ENCODE measurements around the gene PUM2. TPM values are rescaled to one million over a fixed set of nuclear protein-coding genes. Genes with fewer than 3 reads are reported as not detected.
A peak's percentile ranks its signal among the peaks of the same experiment; 100 is the strongest.

The PUM2 gene
- polyA plus RNA-seq, 1 experiment, result 39.7 TPM

DNA sequence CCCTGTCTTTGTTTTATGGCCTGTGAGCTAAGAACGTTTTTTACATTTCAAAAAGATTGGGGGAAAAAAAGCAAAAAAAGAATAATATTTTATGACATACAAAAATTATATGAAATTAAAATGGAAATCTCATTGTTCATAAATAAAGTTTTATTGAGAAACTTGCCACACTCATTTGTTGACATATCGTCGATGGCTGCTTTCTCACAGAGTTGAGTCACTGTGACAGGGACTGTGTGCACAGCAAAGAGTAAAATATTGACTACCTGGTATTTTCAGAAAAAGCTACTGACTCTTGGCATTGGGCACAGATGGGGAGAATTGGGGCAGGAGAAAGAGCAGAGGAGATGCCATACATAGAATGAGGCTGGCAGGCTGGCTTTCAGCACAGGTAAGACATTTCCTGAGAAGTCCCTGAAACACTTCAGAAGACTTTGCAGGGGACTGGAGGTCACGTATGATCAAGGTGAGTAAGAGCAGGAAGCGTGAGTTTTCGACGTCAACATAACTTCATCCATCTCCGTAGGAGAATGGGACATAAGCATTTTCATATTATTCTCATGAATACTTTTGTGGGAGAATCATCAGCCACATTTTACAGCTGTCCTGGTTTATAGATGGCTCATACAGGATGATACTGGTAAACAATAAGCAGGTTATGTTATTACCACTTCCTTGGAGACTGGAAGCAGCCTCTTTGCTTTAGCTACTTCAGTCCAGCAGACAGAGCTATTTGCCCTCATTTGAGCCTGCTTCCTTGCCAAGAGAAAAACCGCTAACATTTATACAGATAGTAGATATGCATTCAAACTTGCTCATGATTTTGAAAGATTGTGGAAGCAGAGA, 32.5 kb upstream of the PUM2 start:
- TF ChIP-seq CTCF (IDR thresholded peaks at IDR 0.05; ENCODE audit: insufficient read depth, low read depth, low read length), result no peak
- Histone ChIP-seq H3K36me3 (ENCODE audit: control insufficient read depth, insufficient read depth, low read length) (no peaks in the 10 kb centered on the region), H3K27me3 (ENCODE audit: control insufficient read depth, insufficient read depth, low read length) (peaks cover 1% of the 10 kb centered on the region; the same call in 1 of the 2 replicates), H3K4me3 (ENCODE audit: low read depth, low read length) (no peak overlapping the region)
- peak; percentile 28 for DNase-seq (ENCODE audit: low read depth)
- ChIA-PET POLR2A (interaction anchor here (0.7 kb wide), 1 partner anchor 16 kb away, joined by 6 read pairs; no protein-coding TSS in a partner anchor), CTCF (interaction anchor here (0.6 to 7.1 kb wide), 6 partner anchors 13 to 259 kb away, joined by 3 to 77 read pairs (median 4); no protein-coding TSS in a partner anchor)

GRCh38 chr2:20381457-20381856, 30.8 kb upstream of the PUM2 start:
- Histone ChIP-seq H3K27me3 (ENCODE audit: control insufficient read depth, insufficient read depth, low read length) (no peaks in the 10 kb centered on the region), H3K4me3 (ENCODE audit: low read depth, low read length) (no peak overlapping the region), H3K36me3 (ENCODE audit: control insufficient read depth, insufficient read depth, low read length) (no peaks in the 10 kb centered on the region)
- no peak for TF ChIP-seq CTCF (IDR thresholded peaks at IDR 0.05; ENCODE audit: insufficient read depth, low read depth, low read length)
- ChIA-PET CTCF (interaction anchor here (0.8 to 7.1 kb wide), 8 partner anchors 18 to 269 kb away, joined by 3 to 77 read pairs (median 3); partner anchors contain the start of gene HS1BP3), POLR2A (no interaction called here)
- no peak for DNase-seq (ENCODE audit: low read depth)

DNA sequence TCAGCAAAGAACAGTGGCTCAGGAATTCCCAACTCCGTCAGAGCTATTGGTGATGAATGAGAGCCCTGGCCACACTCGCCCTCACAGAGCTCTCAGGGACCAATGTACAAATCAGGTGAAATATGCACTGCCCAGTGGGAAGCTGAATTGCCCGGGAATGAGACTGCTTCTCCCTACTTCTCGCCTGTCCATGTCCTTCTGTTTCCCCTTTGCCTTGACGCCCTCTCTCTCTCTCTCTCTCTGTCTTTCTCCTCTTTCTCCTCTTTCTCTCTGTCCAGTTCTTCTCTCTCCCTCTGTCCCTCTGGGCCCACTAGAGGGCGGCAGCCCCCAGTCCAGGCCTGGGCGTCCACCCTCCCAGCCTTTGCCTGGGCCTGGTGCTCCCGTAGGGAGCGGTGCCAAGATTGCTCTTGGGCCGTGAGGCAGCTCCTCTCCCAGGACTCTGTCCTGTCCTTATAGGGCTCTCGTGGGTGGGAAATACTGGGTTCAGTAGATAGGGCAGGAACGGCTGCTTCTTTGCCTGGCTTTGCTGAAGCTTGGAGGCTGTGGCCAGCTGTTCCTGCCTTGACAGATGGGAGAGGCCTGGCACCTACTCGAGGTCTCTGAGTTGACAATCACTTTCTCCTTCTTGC, 28.4 kb upstream of the PUM2 start:
- ChIA-PET CTCF (interaction anchor here (0.5 to 7.1 kb wide), 29 partner anchors 9 to 282 kb away, joined by 3 to 77 read pairs (median 5); no protein-coding TSS in a partner anchor), POLR2A (interaction anchor here (0.5 kb wide), 1 partner anchor 1707 kb away, joined by 3 read pairs; no protein-coding TSS in a partner anchor)
- Histone ChIP-seq H3K4me3 (ENCODE audit: low read depth, low read length) (no peak overlapping the region), H3K27me3 (ENCODE audit: control insufficient read depth, insufficient read depth, low read length) (no peaks in the 10 kb centered on the region), H3K36me3 (ENCODE audit: control insufficient read depth, insufficient read depth, low read length) (no peaks in the 10 kb centered on the region)
- peak; percentile 58 for DNase-seq (ENCODE audit: low read depth)
- peak; percentile 97 for TF ChIP-seq CTCF (IDR thresholded peaks at IDR 0.05; ENCODE audit: insufficient read depth, low read depth, low read length)

DNA sequence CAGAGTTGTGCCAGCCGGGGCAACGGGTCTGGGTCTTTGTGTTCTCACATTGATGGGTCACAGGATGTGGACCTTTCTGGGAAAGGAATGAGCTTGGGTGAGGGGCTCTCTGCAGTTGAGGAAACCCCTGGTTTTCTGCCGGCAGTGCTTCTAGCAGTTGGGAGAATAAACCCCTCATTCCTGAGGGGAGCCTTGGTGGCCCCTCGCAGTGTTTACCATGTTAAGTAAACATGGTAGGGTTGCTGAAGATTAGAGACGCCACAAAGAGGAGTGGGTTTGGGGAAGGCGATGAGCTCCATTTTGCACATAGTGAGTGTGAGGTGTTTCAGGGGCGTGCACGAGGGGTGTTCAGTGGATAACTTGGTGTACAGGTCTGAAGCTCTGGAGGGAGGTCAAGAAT, 27.7 kb upstream of the PUM2 start:
- CTCF ChIA-PET, result interaction anchor here (0.6 to 7.1 kb wide), 21 partner anchors 9 to 283 kb away, joined by 3 to 77 read pairs (median 8); no protein-coding TSS in a partner anchor

More for the DNA sequence above, 27.7 kb upstream of the PUM2 start:
- POLR2A ChIA-PET, result no interaction called here
- Histone ChIP-seq H3K36me3 (ENCODE audit: control insufficient read depth, insufficient read depth, low read length) (no peaks in the 10 kb centered on the region), H3K27me3 (ENCODE audit: control insufficient read depth, insufficient read depth, low read length) (no peaks in the 10 kb centered on the region), H3K4me3 (ENCODE audit: low read depth, low read length) (no peak overlapping the region)
- TF ChIP-seq CTCF (IDR thresholded peaks at IDR 0.05; ENCODE audit: insufficient read depth, low read depth, low read length), result no peak
- no peak for DNase-seq (ENCODE audit: low read depth)
